ENCODE data around the gene PPP1R13B.

The PPP1R13B gene

GRCh38 chr14:103728141-103728540 is 119.2 kb downstream of the PPP1R13B start:
- POLR2A ChIA-PET (ENCODE audit: low non-redundant PET): no interaction called here
- CTCF ChIA-PET: no interaction called here
- no peak for DNase-seq (ENCODE audit: low spot score)
- TF ChIP-seq, protein P1, sequence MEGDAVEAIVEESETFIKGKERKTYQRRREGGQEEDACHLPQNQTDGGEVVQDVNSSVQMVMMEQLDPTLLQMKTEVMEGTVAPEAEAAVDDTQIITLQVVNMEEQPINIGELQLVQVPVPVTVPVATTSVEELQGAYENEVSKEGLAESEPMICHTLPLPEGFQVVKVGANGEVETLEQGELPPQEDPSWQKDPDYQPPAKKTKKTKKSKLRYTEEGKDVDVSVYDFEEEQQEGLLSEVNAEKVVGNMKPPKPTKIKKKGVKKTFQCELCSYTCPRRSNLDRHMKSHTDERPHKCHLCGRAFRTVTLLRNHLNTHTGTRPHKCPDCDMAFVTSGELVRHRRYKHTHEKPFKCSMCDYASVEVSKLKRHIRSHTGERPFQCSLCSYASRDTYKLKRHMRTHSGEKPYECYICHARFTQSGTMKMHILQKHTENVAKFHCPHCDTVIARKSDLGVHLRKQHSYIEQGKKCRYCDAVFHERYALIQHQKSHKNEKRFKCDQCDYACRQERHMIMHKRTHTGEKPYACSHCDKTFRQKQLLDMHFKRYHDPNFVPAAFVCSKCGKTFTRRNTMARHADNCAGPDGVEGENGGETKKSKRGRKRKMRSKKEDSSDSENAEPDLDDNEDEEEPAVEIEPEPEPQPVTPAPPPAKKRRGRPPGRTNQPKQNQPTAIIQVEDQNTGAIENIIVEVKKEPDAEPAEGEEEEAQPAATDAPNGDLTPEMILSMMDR (conservative IDR thresholded peaks at IDR 0.05; ENCODE audit: low read depth): no peak
- peak overlapping the region; percentile 42; the same call in 1 of the 2 replicates for H3K27ac ChIP-seq

DNA sequence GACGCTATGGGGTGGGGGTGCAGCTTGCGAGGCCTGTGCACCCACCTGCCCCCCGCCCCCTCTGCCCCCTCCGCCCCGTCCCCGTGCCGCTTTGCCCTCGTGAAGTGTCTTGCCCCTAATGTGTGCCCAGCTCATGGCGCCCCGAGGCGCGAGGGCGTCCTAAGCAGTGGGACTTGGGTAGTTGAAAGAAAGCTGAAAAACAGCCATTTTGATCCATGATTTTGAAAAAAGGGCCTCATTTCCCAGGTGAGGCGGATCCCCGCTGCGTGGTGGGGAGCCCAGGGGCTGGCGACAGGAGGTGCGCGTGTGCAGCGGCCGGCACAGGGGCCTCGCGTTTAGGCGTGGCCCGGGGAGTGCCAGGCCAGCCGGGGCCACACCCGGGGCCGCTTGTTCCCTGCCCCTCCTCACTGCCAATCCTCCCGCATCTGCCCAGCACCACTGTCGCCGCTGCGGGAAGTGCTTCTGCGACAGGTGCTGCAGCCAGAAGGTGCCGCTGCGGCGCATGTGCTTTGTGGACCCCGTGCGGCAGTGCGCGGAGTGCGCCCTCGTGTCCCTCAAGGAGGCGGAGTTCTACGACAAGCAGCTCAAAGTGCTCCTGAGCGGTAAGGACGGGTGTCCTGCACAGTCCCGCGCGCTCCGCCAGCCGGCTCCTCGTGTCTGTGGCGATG is 119.9 kb downstream of the PPP1R13B start:
- ChIA-PET CTCF (no interaction called here), POLR2A (ENCODE audit: low non-redundant PET) (no interaction called here)
- no peak for DNase-seq (ENCODE audit: low spot score)
- 0 out of 2 replicates have a peak overlapping the region, but pooled peaks have one; percentile 42 for H3K27ac ChIP-seq
- TF ChIP-seq, protein P1 (conservative IDR thresholded peaks at IDR 0.05; ENCODE audit: low read depth): no peak

- no peak for DNase-seq (ENCODE audit: low spot score)
- ChIA-PET POLR2A (ENCODE audit: low non-redundant PET) (no interaction called here), CTCF (interaction anchor here (0.6 to 0.7 kb wide), 2 partner anchors 74 to 91 kb away, joined by 3 read pairs; no protein-coding TSS in a partner anchor)
- peak overlapping the region; percentile 70; the same call in 1 of the 2 replicates for H3K27ac ChIP-seq
- TF ChIP-seq, protein P1 (conservative IDR thresholded peaks at IDR 0.05; ENCODE audit: low read depth): no peak
These were observed 120.9 kb downstream of the PPP1R13B start for GRCh38 chr14:103726474-103726873.

DNA sequence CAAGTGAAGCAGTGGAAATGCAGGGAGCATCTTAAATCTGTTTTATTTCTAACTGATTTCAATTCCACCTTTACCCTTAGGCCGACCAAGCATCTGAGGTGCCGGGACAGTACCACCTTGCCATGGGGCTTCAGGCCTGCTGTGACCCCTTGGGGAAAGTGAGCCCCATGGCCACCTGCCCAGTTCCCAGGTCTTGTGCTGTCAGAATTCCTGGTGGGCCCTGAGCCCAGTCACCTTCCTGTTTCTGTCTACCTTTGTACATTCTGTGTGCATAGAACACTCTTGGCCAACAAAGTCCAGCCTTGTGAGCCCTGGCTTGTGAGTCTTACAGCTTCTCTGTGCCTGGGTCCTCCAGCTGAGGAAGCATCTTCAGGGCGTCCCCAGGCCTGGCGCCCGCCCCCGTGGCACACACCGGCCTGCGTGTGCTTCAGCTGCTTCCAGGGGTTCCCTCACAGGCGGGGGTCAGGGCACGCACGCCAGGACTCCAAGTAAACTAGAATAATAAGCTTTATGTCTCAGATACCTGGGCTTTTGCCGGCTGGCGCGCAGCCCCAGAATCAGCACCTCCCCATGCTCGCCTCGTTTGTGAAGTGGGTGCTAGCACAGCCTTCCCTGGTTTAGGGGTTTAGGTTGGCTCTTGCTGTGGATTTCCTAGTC is 121.5 kb downstream of the PPP1R13B start:
- H3K27ac ChIP-seq: peak overlapping the region; percentile 70
- TF ChIP-seq, protein P1 (conservative IDR thresholded peaks at IDR 0.05; ENCODE audit: low read depth): no peak
- no peak for DNase-seq (ENCODE audit: low spot score)
- POLR2A ChIA-PET (ENCODE audit: low non-redundant PET): interaction anchor here (0.5 kb wide), 1 partner anchor 11 kb away, joined by 3 read pairs; no protein-coding TSS in a partner anchor
- CTCF ChIA-PET: interaction anchor here (0.6 to 0.7 kb wide), 2 partner anchors 74 to 154 kb away, joined by 3 to 4 read pairs; no protein-coding TSS in a partner anchor

- H3K27ac ChIP-seq: peak overlapping the region; percentile 70
- POLR2A ChIA-PET (ENCODE audit: low non-redundant PET): interaction anchor here (0.5 kb wide), 1 partner anchor 11 kb away, joined by 3 read pairs; no protein-coding TSS in a partner anchor
- CTCF ChIA-PET: interaction anchor here (0.6 kb wide), 1 partner anchor 153 kb away, joined by 4 read pairs; no protein-coding TSS in a partner anchor
- TF ChIP-seq, protein P1 (conservative IDR thresholded peaks at IDR 0.05; ENCODE audit: low read depth): no peak
- DNase-seq (ENCODE audit: low spot score): no peak
These were observed 122.2 kb downstream of the PPP1R13B start for GRCh38 chr14:103725001-103725682.

DNA sequence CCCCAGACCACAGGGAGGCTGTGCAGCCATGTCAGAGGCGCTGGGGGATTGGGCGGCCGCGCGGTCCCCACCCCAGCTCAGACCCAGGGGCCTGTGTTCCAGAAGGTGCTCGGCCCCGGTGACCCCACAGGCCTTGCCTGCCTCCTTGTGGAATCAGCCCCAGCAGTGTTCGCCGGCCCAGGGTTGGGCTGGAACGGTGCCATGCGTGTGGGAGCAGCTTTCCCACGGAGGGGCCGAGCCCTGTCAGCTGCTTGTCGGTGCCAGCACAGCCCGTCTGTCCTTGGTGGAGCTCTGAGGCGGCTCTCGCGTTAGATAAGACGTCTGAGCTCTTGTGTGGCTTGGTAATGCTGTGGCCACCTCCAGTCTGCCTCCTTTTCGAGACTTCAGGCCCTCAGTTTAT is 123.3 kb downstream of the PPP1R13B start:
- ChIA-PET CTCF (no interaction called here), POLR2A (ENCODE audit: low non-redundant PET) (no interaction called here)
- no peak for DNase-seq (ENCODE audit: low spot score)
- TF ChIP-seq, protein P1 (conservative IDR thresholded peaks at IDR 0.05; ENCODE audit: low read depth): no peak
- peak overlapping the region; percentile 70 for H3K27ac ChIP-seq
